ENCODE measurements around the gene TSPAN1.

TSPAN1 gene

GRCh38 chr1:46188295-46189030, 13.6 kb downstream of the TSPAN1 start:
- no peak for DNase-seq

- no peak for DNase-seq
Observed at GRCh38 chr1:46190539-46190938, 15.7 kb downstream of the TSPAN1 start.

GRCh38 chr1:46191033-46191701, 16.3 kb downstream of the TSPAN1 start:
- DNase-seq: no peak

GRCh38 chr1:46192171-46192570, 17.3 kb downstream of the TSPAN1 start:
- no peak for DNase-seq

GRCh38 chr1:46193285-46193684, 18.4 kb downstream of the TSPAN1 start:
- no peak for DNase-seq

- DNase-seq: no peak
Observed at GRCh38 chr1:46193984-46194570, 19.2 kb downstream of the TSPAN1 start.

GRCh38 chr1:46194641-46195193, 19.8 kb downstream of the TSPAN1 start:
- no peak for DNase-seq

GRCh38 chr1:46196609-46197008, 21.7 kb downstream of the TSPAN1 start:
- no peak for DNase-seq

- no peak for DNase-seq
Observed at GRCh38 chr1:46197560-46197963, 22.7 kb downstream of the TSPAN1 start.

- peak; percentile 83 for DNase-seq
Observed at GRCh38 chr1:46197964-46198811, 23.3 kb downstream of the TSPAN1 start, which contains the start of gene POMGNT1. Gene POMGNT1, minus strand, starts transcription at chr1:46198434. Its CDS starts 613 bp downstream, at chr1:46197821.

GRCh38 chr1:46199233-46199749, 24.4 kb downstream of the TSPAN1 start:
- DNase-seq: no peak

GRCh38 chr1:46203738-46204405, 29.0 kb downstream of the TSPAN1 start:
- no peak for DNase-seq

GRCh38 chr1:46204406-46204742, 29.5 kb downstream of the TSPAN1 start:
- DNase-seq: no peak

GRCh38 chr1:46205141-46205540, 30.3 kb downstream of the TSPAN1 start:
- no peak for DNase-seq

- DNase-seq: no peak
Observed at GRCh38 chr1:46205791-46206190, 30.9 kb downstream of the TSPAN1 start.

- no peak for DNase-seq
Observed at GRCh38 chr1:46206399-46206798, 31.5 kb downstream of the TSPAN1 start.

GRCh38 chr1:46210561-46210960, 35.7 kb downstream of the TSPAN1 start:
- DNase-seq: no peak

GRCh38 chr1:46211051-46211450, 36.2 kb downstream of the TSPAN1 start:
- DNase-seq: no peak

- no peak for DNase-seq
Observed at GRCh38 chr1:46215504-46215903, 40.6 kb downstream of the TSPAN1 start.

- no peak for DNase-seq
Observed at GRCh38 chr1:46218443-46218842, 43.6 kb downstream of the TSPAN1 start.

- no peak for DNase-seq
Observed at GRCh38 chr1:46219551-46220520, 44.9 kb downstream of the TSPAN1 start.
